Thyroid gland (tissue), 4 donors: Measurements from ENCODE around the gene HSF4. TPM values are rescaled to one million over a fixed set of nuclear protein-coding genes. Genes with fewer than 3 reads are reported as not detected.
"Not testable (repeated sequence)": the region's sequence is repeated elsewhere in the genome, so short reads cannot be mapped to it uniquely, and the experiment has no call there.

Source experiments
- DNase-seq, 2 donors: peaks; one replicate each; pipeline ENCODE4 v3.0.0-alpha.2; 2019
- H3K27ac ChIP-seq, 3 donors: fragments of 200-600 bp; sonication (generic); 1 replicate in 2 of 3; 2 replicates in 1 of 3; pipeline ENCODE4 v1.5.1; 2016 to 2019; ENCODE audit warnings: mild to moderate bottlenecking in 1 of 3, moderate library complexity in 1 of 3
- H3K27me3 ChIP-seq: fragments of 200-600 bp; sonication (generic); one replicate; pipeline ENCODE4 v1.5.1; 2019
- H3K36me3 ChIP-seq, 2 donors: fragments of 200-600 bp; sonication (generic); one replicate each; pipeline ENCODE4 v1.5.1; 2016 to 2019
- H3K4me1 ChIP-seq, 2 donors: fragments of 200-600 bp; sonication (generic); one replicate each; pipeline ENCODE4 v1.5.1; 2017 to 2019
- H3K4me3 ChIP-seq, 3 donors: fragments of 200-600 bp; sonication (generic); replicated peaks in 1 of 3; 1 replicate in 2 of 3; 2 replicates in 1 of 3; pipeline ENCODE4 v1.5.1; 2016; ENCODE audit warnings: mild to moderate bottlenecking in 1 of 3
- H3K9me3 ChIP-seq: fragments of 200-600 bp; sonication (generic); one replicate; pipeline ENCODE4 v1.5.1; 2017
- POLR2A ChIP-seq, 2 donors: fragments of 450-650 bp; IDR thresholded peaks; one replicate each; pipeline ENCODE4 v1.6.1; 2017; ENCODE audit warnings: antibody characterized with exemption in 2 of 2, mild to moderate bottlenecking in 2 of 2, moderate library complexity in 1 of 2
- WGBS, 2 donors: methylation state at CpG; one replicate each; pipeline ENCODE4 v1.1.5; 2017; 5-methylcytosine and 5-hydroxymethylcytosine counted together
- intact Hi-C: fragments of 100-400 bp; cut with DNase I; formaldehyde crosslinking; loops from one replicate; pipeline ENCODE4 v1.15.1; 2023
- total RNA-seq, 4 donors: library from RNA; depleted of rRNA; stranded (reverse); fragments of >200 nt; gene quantifications; one replicate each; pipeline ENCODE4 v1.2.3, GENCODE V29; 2016
- TF ChIP-seq, protein P1 (sequence below), 6 experiments: fragments of 200-600 bp in 3 of 6; fragments of 450-650 bp in 3 of 6; sonication (generic) in 3 of 6; IDR thresholded peaks; one replicate each; pipeline ENCODE4 v1.5.1; 2016 to 2019; ENCODE audit warnings: antibody characterized with exemption in 6 of 6, mild to moderate bottlenecking in 2 of 6, inconsistent platforms in 1 of 6, moderate library complexity in 1 of 6

The HSF4 gene
- total RNA-seq, 4 donors from 2014 or later = 17.3 to 52.5 (median 36.6) TPM

- Histone ChIP-seq H3K27me3 (no peaks in the 10 kb centered on the region), H3K27ac (no peak overlapping the region), H3K9me3 (no peaks in the 10 kb centered on the region), H3K4me3 (no peak overlapping the region), H3K36me3 (peaks cover 7 to 12% of the 10 kb centered on the region in 2 donors), H3K4me1 (no peaks in the 10 kb centered on the region)
- WGBS, 2 donors = 96 to 99% methylated on average over 9 of the region's 9 CpGs
- no peak for DNase-seq
- no peak for TF ChIP-seq POLR2A (IDR thresholded peaks at IDR 0.05)
- TF ChIP-seq, protein P1, sequence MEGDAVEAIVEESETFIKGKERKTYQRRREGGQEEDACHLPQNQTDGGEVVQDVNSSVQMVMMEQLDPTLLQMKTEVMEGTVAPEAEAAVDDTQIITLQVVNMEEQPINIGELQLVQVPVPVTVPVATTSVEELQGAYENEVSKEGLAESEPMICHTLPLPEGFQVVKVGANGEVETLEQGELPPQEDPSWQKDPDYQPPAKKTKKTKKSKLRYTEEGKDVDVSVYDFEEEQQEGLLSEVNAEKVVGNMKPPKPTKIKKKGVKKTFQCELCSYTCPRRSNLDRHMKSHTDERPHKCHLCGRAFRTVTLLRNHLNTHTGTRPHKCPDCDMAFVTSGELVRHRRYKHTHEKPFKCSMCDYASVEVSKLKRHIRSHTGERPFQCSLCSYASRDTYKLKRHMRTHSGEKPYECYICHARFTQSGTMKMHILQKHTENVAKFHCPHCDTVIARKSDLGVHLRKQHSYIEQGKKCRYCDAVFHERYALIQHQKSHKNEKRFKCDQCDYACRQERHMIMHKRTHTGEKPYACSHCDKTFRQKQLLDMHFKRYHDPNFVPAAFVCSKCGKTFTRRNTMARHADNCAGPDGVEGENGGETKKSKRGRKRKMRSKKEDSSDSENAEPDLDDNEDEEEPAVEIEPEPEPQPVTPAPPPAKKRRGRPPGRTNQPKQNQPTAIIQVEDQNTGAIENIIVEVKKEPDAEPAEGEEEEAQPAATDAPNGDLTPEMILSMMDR (IDR thresholded peaks at IDR 0.05) = no peak
- intact Hi-C loops = loop anchor here (10.0 kb wide), 1 partner anchor 83 kb away; no protein-coding TSS in a partner anchor
Observed at GRCh38 chr16:67117716-67118115, 46.8 kb upstream of the HSF4 start.

DNA sequence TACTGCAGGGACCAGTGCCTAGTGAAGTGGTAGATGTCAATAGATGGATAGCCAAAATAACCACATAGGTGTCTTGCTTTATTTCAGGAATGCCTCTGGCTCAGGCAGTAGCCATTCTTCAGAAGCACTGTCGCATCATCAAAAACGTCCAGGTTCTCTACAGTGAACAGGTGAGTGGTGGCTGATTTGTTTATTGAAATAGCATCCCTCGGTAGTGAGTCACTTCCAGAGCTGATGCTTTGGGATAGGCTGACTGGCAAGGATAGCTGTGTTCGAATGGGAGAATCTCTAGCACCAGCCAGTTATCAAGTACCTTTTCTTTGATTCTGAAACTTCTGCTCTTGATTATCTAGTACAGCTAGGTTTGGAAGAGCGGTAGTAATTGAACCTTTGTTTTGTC is 44.5 kb upstream of the HSF4 start:
- WGBS, 2 donors = 84 to 92% methylated on average over 5 of the region's 5 CpGs

DNA sequence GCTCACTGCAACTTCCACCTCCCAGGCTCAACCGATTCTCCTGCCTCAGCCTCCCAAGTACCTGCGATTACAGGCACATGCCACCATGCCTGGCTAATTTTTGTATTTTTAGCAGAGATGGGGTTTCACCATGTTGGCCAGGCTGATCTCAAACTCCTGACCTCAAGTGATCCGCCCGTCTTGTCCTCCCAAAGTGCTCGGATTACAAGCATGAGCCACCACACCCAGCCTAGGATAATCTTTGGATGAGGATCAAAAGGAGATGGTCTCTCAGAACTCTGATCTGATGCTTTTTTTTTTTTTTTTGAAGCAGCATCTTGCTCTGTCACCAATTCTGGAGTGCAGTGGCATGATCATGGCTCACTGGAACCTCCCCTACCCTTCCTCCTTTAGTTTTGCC is 41.7 kb upstream of the HSF4 start:
- H3K4me1 ChIP-seq, H3K4me3 ChIP-seq, H3K27ac ChIP-seq, H3K9me3 ChIP-seq, intact Hi-C loops, DNase-seq, H3K27me3 ChIP-seq: not testable (repeated sequence)
- peaks cover 7 to 12% of the 10 kb centered on the region in 2 donors for H3K36me3 ChIP-seq
- WGBS, 2 donors = 94 to 96% methylated on average over 5 of the region's 5 CpGs

More for the DNA sequence above, 44.5 kb upstream of the HSF4 start:
- H3K4me3 ChIP-seq = no peak overlapping the region
- no peak overlapping the region for H3K27ac ChIP-seq
- no peaks in the 10 kb centered on the region for H3K27me3 ChIP-seq
- peaks cover 7 to 12% of the 10 kb centered on the region in 2 donors for H3K36me3 ChIP-seq
- no peak for DNase-seq
- TF ChIP-seq, protein P1 (IDR thresholded peaks at IDR 0.05) = no peak
- no peak for TF ChIP-seq POLR2A (IDR thresholded peaks at IDR 0.05)
- H3K4me1 ChIP-seq = no peaks in the 10 kb centered on the region
- no peaks in the 10 kb centered on the region for H3K9me3 ChIP-seq
- intact Hi-C loops = no loop called here

GRCh38 chr16:67128417-67128816 is 36.1 kb upstream of the HSF4 start:
- H3K36me3 ChIP-seq = peaks cover 8 to 15% of the 10 kb centered on the region in 2 donors

DNA sequence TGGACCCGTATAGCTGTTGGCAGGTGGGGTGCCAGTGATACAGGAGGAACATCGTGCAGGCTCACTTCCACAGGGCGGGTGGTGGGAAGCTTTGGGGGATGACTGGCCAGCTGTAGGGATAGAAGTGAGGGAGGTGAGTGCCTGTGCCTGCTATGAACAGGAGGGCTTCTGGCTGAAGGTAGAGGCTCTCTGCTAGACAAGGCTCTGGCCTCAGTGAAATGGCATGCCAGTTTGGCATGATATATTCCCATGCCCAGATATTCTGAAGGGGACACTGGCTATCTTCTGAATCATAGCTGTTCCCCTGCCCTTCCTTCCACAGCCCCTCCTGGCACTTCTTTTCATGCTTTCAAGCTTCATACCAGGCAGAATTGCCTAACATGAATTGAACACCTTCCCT is 35.7 kb upstream of the HSF4 start:
- WGBS, 2 donors = 93 to 94% methylated on average over 3 of the region's 3 CpGs
- Histone ChIP-seq H3K27me3 (no peaks in the 10 kb centered on the region), H3K36me3 (peaks cover 8 to 15% of the 10 kb centered on the region in 2 donors), H3K4me3 (no peak overlapping the region), H3K4me1 (no peaks in the 10 kb centered on the region), H3K9me3 (no peaks in the 10 kb centered on the region), H3K27ac (no peak overlapping the region)
- intact Hi-C loops = no loop called here
- DNase-seq = no peak
- TF ChIP-seq, protein P1 (IDR thresholded peaks at IDR 0.05) = no peak
- TF ChIP-seq POLR2A (IDR thresholded peaks at IDR 0.05) = no peak

More at GRCh38 chr16:67128417-67128816, 36.1 kb upstream of the HSF4 start:
- Histone ChIP-seq H3K9me3 (no peaks in the 10 kb centered on the region), H3K27ac (no peak overlapping the region), H3K4me1 (no peaks in the 10 kb centered on the region), H3K27me3 (no peaks in the 10 kb centered on the region), H3K4me3 (no peak overlapping the region)
- intact Hi-C loops = no loop called here
- TF ChIP-seq, protein P1 (IDR thresholded peaks at IDR 0.05) = no peak
- TF ChIP-seq POLR2A (IDR thresholded peaks at IDR 0.05) = no peak
- DNase-seq = no peak

DNA sequence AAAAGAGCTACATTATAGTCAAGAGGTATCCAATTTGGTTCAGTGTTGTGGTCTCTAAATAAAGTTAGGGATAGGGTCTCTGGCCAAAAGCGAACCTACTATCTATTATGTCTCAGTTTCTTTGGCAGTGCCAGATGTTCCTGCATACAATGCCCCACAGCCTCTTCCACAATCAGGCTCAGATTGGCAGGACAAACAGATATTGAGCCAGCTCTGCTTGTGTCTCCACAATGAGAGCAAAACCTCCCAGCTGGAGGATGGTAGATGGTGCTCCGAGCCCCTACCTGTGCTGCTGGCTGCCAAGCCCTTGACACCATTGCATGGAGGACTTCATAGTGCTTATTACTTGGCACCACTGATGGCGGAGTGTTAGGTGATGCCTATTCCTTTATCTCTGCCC is 35.1 kb upstream of the HSF4 start:
- no peak for TF ChIP-seq POLR2A (IDR thresholded peaks at IDR 0.05)
- TF ChIP-seq, protein P1 (IDR thresholded peaks at IDR 0.05) = no peak
- intact Hi-C loops = no loop called here
- Histone ChIP-seq H3K4me1 (no peaks in the 10 kb centered on the region), H3K36me3 (peaks cover 14 to 20% of the 10 kb centered on the region in 2 donors), H3K27ac (no peak overlapping the region), H3K4me3 (no peak overlapping the region), H3K9me3 (no peaks in the 10 kb centered on the region), H3K27me3 (no peaks in the 10 kb centered on the region)
- no peak for DNase-seq
- WGBS, 2 donors = 97 to 98% methylated on average over 3 of the region's 3 CpGs
